Activated CD4-positive, alpha-beta T cell treated with anti-CD3 and anti-CD28 coated beads, Interleukin-2, amount 10 ng/mL, durations not matched to agents 7 days and 5 days (primary cell): Measurements from ENCODE around the gene TCF7L1. TPM values are rescaled to one million over a fixed set of nuclear protein-coding genes. Genes with fewer than 3 reads are reported as not detected.

ENCODE experiments used
- CTCF ChIA-PET: fragments of 350-600 bp; sonication (Branson Sonifier 250); formaldehyde crosslinking; loops from one replicate; lab custom pipeline; 2021; ENCODE audit warnings: antibody characterized with exemption; lab: Charles Lee
- POLR2A ChIA-PET: fragments of 350-600 bp; sonication (Branson Sonifier 250); formaldehyde crosslinking; loops from one replicate; lab custom pipeline; 2021; ENCODE audit warnings: antibody characterized with exemption; lab: Charles Lee
- DNase-seq: peaks from one replicate; pipeline ENCODE4 v3.0.0-alpha.2; 2020
- H3K27ac Mint-ChIP-seq: one replicate; pipeline ENCODE4 v1.8.0; 2021; ENCODE audit warnings: mild to moderate bottlenecking, moderate library complexity, mixed read lengths
- H3K27me3 Mint-ChIP-seq: one replicate; pipeline ENCODE4 v1.8.0; 2021; ENCODE audit warnings: mixed read lengths
- H3K36me3 Mint-ChIP-seq: one replicate; pipeline ENCODE4 v1.8.0; 2021; ENCODE audit warnings: low read depth, mixed read lengths
- H3K4me1 Mint-ChIP-seq: one replicate; pipeline ENCODE4 v1.8.0; 2021; ENCODE audit warnings: mixed read lengths
- H3K4me3 Mint-ChIP-seq: one replicate; pipeline ENCODE4 v1.8.0; 2021; ENCODE audit warnings: mild to moderate bottlenecking, moderate library complexity, mixed read lengths
- H3K9me3 Mint-ChIP-seq: one replicate; pipeline ENCODE4 v1.8.0; 2021; ENCODE audit warnings: mixed read lengths
- total RNA-seq, 2 experiments: library from RNA; stranded (reverse); gene quantifications; one replicate each; pipeline ENCODE4 v1.2.3, GENCODE V29; 2021

The TCF7L1 gene
- total RNA-seq, 2 experiments from 2014 or later = not detected

- H3K27ac Mint-ChIP-seq = no peak overlapping the region
- no peaks in the 10 kb centered on the region for H3K36me3 Mint-ChIP-seq
- no peak for DNase-seq
- H3K27me3 Mint-ChIP-seq = peaks cover 2% of the 10 kb centered on the region
- H3K4me3 Mint-ChIP-seq = no peak overlapping the region
- H3K4me1 Mint-ChIP-seq = no peaks in the 10 kb centered on the region
- no peaks in the 10 kb centered on the region for H3K9me3 Mint-ChIP-seq
- POLR2A ChIA-PET = no interaction called here
- CTCF ChIA-PET = no interaction called here
Observed at GRCh38 chr2:85171916-85172315, 38.7 kb downstream of the TCF7L1 start.

GRCh38 chr2:85173909-85174308 is 40.7 kb downstream of the TCF7L1 start:
- Mint-ChIP-seq H3K9me3 (no peaks in the 10 kb centered on the region), H3K4me3 (no peak overlapping the region), H3K36me3 (no peaks in the 10 kb centered on the region), H3K4me1 (peaks cover 11% of the 10 kb centered on the region), H3K27me3 (peaks cover 2% of the 10 kb centered on the region), H3K27ac (no peak overlapping the region)
- ChIA-PET POLR2A (no interaction called here), CTCF (no interaction called here)
- DNase-seq = no peak

- ChIA-PET POLR2A (no interaction called here), CTCF (no interaction called here)
- DNase-seq = no peak
- peaks cover 2% of the 10 kb centered on the region for H3K27me3 Mint-ChIP-seq
- no peaks in the 10 kb centered on the region for H3K36me3 Mint-ChIP-seq
- H3K9me3 Mint-ChIP-seq = no peaks in the 10 kb centered on the region
- peaks cover 11% of the 10 kb centered on the region for H3K4me1 Mint-ChIP-seq
- H3K27ac Mint-ChIP-seq = no peak overlapping the region
- H3K4me3 Mint-ChIP-seq = no peak overlapping the region
Observed at GRCh38 chr2:85174943-85175342, 41.8 kb downstream of the TCF7L1 start.

GRCh38 chr2:85175369-85176299 is 42.4 kb downstream of the TCF7L1 start:
- POLR2A ChIA-PET = no interaction called here
- Mint-ChIP-seq H3K9me3 (no peaks in the 10 kb centered on the region), H3K27ac (no peak overlapping the region), H3K27me3 (peaks cover 2% of the 10 kb centered on the region), H3K4me3 (no peak overlapping the region), H3K4me1 (peaks cover 11% of the 10 kb centered on the region), H3K36me3 (no peaks in the 10 kb centered on the region)
- no peak for DNase-seq
- CTCF ChIA-PET = interaction anchor here (0.6 to 1.4 kb wide), 2 partner anchors 10 to 80 kb away, joined by 3 to 5 read pairs; no protein-coding TSS in a partner anchor

GRCh38 chr2:85177031-85177824 is 44.0 kb downstream of the TCF7L1 start:
- Mint-ChIP-seq H3K36me3 (no peaks in the 10 kb centered on the region), H3K27ac (no peak overlapping the region), H3K4me1 (peaks cover 11% of the 10 kb centered on the region), H3K27me3 (peaks cover 2% of the 10 kb centered on the region), H3K4me3 (no peak overlapping the region), H3K9me3 (no peaks in the 10 kb centered on the region)
- POLR2A ChIA-PET = no interaction called here
- DNase-seq = no peak
- CTCF ChIA-PET = no interaction called here

GRCh38 chr2:85178154-85178553 is 45.0 kb downstream of the TCF7L1 start:
- Mint-ChIP-seq H3K27me3 (peaks cover 2% of the 10 kb centered on the region), H3K27ac (no peak overlapping the region), H3K36me3 (no peaks in the 10 kb centered on the region), H3K4me3 (no peak overlapping the region), H3K4me1 (peaks cover 11% of the 10 kb centered on the region), H3K9me3 (no peaks in the 10 kb centered on the region)
- CTCF ChIA-PET = no interaction called here
- DNase-seq = no peak
- POLR2A ChIA-PET = no interaction called here

- no peak overlapping the region for H3K27ac Mint-ChIP-seq
- H3K36me3 Mint-ChIP-seq = no peaks in the 10 kb centered on the region
- ChIA-PET POLR2A (no interaction called here), CTCF (no interaction called here)
- no peak for DNase-seq
- no peaks in the 10 kb centered on the region for H3K9me3 Mint-ChIP-seq
- peaks cover 2% of the 10 kb centered on the region for H3K27me3 Mint-ChIP-seq
- no peak overlapping the region for H3K4me3 Mint-ChIP-seq
- H3K4me1 Mint-ChIP-seq = peaks cover 11% of the 10 kb centered on the region
Observed at GRCh38 chr2:85178980-85179411, 45.8 kb downstream of the TCF7L1 start.

- Mint-ChIP-seq H3K27ac (no peak overlapping the region), H3K4me3 (no peak overlapping the region), H3K27me3 (peaks cover 2% of the 10 kb centered on the region), H3K36me3 (no peaks in the 10 kb centered on the region), H3K4me1 (peaks cover 11% of the 10 kb centered on the region), H3K9me3 (no peaks in the 10 kb centered on the region)
- ChIA-PET POLR2A (no interaction called here), CTCF (interaction anchor here (1.1 kb wide), 1 partner anchor 33 kb away, joined by 3 read pairs; no protein-coding TSS in a partner anchor)
- DNase-seq = no peak
Observed at GRCh38 chr2:85179541-85179940, 46.3 kb downstream of the TCF7L1 start.

GRCh38 chr2:85180322-85181133 is 47.3 kb downstream of the TCF7L1 start:
- Mint-ChIP-seq H3K36me3 (no peaks in the 10 kb centered on the region), H3K27ac (no peak overlapping the region), H3K9me3 (no peaks in the 10 kb centered on the region), H3K27me3 (peaks cover 2% of the 10 kb centered on the region), H3K4me3 (no peak overlapping the region), H3K4me1 (peaks cover 11% of the 10 kb centered on the region)
- ChIA-PET POLR2A (no interaction called here), CTCF (interaction anchor here (1.1 to 1.5 kb wide), 3 partner anchors 13 to 32 kb away, joined by 3 read pairs; no protein-coding TSS in a partner anchor)
- DNase-seq = no peak

- Mint-ChIP-seq H3K4me3 (no peak overlapping the region), H3K4me1 (peaks cover 11% of the 10 kb centered on the region), H3K9me3 (no peaks in the 10 kb centered on the region), H3K27me3 (peaks cover 2% of the 10 kb centered on the region), H3K36me3 (no peaks in the 10 kb centered on the region), H3K27ac (no peak overlapping the region)
- DNase-seq = no peak
- ChIA-PET CTCF (interaction anchor here (1.1 to 1.5 kb wide), 2 partner anchors 13 to 18 kb away, joined by 3 read pairs; no protein-coding TSS in a partner anchor), POLR2A (no interaction called here)
Observed at GRCh38 chr2:85181134-85181631, 48.0 kb downstream of the TCF7L1 start.

- no peak for DNase-seq
- Mint-ChIP-seq H3K4me3 (no peak overlapping the region), H3K27me3 (peaks cover 3% of the 10 kb centered on the region), H3K4me1 (peaks cover 11% of the 10 kb centered on the region), H3K9me3 (no peaks in the 10 kb centered on the region), H3K36me3 (no peaks in the 10 kb centered on the region), H3K27ac (no peak overlapping the region)
- POLR2A ChIA-PET = no interaction called here
- CTCF ChIA-PET = interaction anchor here (0.6 to 1.5 kb wide), 2 partner anchors 17 to 731 kb away, joined by 3 read pairs; no protein-coding TSS in a partner anchor
Observed at GRCh38 chr2:85181844-85182456, 48.8 kb downstream of the TCF7L1 start.

GRCh38 chr2:85183076-85183475 is 49.9 kb downstream of the TCF7L1 start:
- H3K4me1 Mint-ChIP-seq = peaks cover 7% of the 10 kb centered on the region
- no peak overlapping the region for H3K27ac Mint-ChIP-seq
- no peak for DNase-seq
- peaks cover 13% of the 10 kb centered on the region for H3K27me3 Mint-ChIP-seq
- CTCF ChIA-PET = no interaction called here
- no peak overlapping the region for H3K4me3 Mint-ChIP-seq
- POLR2A ChIA-PET = no interaction called here
- H3K9me3 Mint-ChIP-seq = no peaks in the 10 kb centered on the region
- no peaks in the 10 kb centered on the region for H3K36me3 Mint-ChIP-seq
